CMK (cell line): Measurements from ENCODE around the gene TRIM27.
"Not testable (repeated sequence)": the region's sequence is repeated elsewhere in the genome, so short reads cannot be mapped to it uniquely, and the experiment has no call there.

Experiments used
- DNase-seq: peaks from one replicate; pipeline ENCODE4 v3.0.0-alpha.2; 2010; ENCODE audit warnings: low read depth

TRIM27 gene

GRCh38 chr6:28941684-28942448 is 18.1 kb upstream of the TRIM27 start:
- peak; percentile 49 for DNase-seq

DNA sequence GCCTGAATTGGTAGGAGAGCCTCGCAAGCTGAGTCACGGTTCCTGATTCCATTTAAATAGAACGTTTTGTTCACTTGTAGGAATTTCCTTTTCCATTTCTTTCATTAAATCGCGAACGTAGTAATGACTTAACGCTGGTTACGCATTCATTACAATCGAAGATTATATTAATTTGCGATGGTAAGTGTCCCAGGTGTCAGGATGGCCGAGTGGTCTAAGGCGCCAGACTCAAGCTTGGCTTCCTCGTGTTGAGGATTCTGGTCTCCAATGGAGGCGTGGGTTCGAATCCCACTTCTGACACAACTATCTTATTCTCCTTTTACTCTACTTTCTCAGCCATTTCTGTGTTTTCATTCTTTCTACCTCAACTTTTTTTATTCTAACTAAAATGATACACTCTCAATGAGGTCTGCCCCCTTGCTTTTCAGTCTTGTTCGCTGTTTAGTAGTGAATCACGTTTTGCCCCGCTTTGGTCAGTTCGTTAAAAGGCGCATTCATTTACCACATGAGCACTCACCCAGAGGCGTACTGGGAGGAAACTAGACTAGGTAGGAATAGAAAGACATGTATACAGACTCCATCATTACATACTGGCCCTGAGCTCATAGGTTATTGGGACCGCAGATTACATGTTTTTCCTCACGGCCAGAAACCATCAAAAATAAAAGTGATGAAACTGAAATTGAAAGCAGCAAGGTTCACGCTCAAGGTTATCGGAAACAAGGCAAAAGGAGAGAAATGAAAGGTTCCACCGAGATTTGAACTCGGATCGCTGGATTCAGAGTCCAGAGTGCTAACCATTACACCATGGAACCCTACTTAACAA is 17.3 kb upstream of the TRIM27 start:
- DNase-seq, result peak; percentile 78

- DNase-seq, result no peak
Observed at GRCh38 chr6:28940294-28940857, 16.6 kb upstream of the TRIM27 start.

GRCh38 chr6:28933069-28933468 is 9.3 kb upstream of the TRIM27 start:
- DNase-seq, result no peak

DNA sequence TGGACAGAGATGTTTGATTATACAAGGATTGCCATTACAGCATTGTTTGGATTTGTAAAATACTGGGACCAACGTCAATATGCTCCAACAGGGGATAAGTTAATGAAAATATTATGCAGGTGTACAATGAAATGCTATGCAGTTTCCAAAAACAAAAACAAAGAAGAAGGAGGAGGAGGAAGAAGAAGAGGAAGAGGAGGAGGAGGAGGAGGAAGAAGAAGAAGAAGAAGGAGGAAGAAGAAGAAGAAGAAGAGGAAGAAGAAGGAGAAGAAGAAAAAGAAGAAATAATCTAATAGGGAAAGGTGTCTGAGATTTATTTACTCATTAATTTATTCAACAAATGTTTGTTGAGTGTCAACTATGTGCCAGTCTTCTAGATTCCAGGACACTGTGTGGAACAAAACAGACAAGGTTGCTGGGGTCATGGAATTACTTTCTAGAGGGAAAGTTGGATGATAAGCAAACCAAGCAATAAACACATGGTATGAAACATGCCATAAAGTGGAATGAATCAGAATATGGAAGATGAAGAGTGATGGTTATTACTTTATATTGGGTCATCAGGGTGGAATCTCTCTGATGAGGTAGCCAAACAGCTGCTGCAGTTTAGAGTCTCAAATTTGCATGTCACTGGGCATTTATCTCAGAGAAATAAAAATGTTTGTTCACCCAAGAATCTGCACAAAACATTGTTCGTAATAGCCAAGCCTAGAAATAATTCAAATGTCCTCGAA is 6.3 kb upstream of the TRIM27 start:
- no peak for DNase-seq

DNA sequence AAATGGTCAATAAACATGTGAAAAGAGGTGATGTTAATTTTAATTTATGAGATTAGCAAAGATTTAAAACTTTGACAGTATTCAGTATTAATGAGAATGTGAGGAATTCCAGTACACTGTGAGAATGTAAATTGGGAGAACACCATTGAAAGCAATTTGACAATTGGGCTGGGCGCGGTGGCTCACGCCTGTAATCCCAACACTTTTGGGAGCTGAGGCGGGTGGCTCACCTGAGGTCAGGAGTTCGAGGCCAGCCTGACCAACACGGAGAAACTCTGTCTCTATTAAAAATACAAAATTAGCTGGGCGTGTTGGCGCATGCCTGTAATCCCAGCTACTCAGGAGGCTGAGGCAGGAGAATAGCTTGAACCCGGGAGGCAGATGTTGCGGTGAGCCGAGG is 5.6 kb upstream of the TRIM27 start:
- not testable (repeated sequence) for DNase-seq

- DNase-seq, result no peak
Observed at GRCh38 chr6:28927846-28928245, 4.1 kb upstream of the TRIM27 start.

- peak; percentile 36 for DNase-seq
Observed at GRCh38 chr6:28922821-28923317, 916 bp downstream of the TRIM27 start.

DNA sequence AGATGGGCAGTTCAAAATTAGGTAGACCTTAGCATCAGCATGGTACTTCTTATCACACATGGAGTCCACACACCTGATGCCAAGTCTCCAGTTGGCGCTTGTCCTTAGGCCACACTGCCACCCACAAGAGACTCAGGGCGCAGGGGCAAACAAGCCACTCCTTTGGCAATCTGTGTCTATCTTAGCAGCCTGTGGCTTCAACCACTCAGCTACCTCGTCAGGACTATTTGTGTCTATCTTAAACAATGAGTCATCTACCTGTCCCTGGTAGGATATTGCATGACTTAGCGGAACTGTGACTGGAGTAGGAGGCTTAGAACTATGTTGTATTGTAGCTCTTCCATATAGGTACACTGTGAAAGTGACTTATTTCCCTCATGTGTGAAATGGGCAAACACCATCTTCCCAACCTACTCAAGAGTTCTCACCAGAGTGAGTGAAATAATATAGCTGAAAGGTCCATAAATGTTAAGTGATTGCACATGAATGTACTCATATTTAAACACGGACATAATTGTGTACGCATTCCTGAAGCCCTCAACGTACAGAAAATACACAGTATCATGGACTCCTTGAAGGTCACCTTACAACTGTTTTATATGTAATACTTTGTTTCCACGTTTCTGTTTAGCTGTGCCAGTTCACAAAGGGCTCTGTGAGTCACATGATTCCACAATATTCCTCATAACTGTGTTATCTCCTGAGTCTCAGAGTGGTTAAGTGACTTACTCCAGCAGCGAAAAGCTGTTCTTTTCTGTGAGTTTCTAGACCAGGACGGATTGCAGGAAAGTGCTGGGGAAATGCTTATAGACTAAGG is 1.6 kb downstream of the TRIM27 start:
- DNase-seq, result no peak

GRCh38 chr6:28920281-28920680 is 3.5 kb downstream of the TRIM27 start:
- DNase-seq, result no peak

DNA sequence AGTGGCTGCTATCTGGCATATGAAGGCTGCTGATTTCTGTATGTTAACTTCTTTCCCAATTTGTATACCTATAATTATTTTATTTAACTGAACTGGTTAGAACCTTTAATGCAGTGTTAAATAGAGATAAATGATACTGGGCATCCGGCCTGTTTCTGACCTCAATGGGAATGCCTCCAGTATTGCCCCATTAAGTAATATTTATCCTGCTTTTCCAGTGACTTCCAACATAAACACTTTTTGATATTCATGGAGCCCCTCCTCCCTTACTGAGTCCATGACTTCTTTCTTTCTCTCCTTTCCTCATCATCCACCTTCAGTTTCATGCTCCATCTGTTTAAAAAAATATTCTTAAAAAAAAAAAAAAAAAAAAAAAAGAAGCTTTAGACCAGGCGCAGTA is 8.8 kb downstream of the TRIM27 start:
- DNase-seq, result no peak

DNA sequence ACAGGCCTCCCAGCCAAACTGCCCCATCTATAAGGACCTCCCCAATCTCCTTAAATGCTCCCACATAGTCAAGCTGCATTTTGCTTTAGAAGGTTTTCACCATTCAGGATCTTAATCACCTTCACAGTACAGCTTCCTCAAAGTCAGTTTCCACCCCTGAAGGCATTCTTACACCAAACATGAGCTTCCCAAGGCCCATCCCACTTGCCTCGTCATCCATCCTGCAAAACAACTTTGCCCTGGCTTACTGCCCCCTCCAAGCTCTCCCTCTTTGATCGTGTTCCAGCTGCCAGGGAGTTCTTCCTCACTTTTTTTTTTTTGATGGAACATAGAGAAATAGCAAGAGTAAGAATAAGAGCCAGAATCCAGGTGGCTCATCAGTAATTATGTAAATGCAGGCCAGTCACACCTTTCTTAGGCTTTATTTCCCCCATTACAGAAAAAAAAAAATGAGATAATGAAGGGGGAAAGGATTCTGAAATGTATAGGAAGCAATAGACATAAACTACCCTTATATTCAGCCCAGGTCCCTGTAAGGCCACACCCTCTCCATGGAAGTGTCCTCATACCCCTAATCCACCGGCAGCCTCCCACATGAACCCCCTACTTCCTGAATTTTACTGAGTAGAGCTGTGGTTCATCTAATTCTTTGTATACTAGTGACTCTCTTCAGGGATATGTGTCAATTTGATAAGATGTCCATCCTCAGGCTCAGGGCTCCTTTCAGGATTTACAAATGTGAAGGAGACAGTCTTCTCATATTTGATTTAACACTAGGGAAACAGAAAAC is 12.7 kb downstream of the TRIM27 start:
- DNase-seq, result no peak

- DNase-seq, result no peak
Observed at GRCh38 chr6:28907394-28907793, 16.4 kb downstream of the TRIM27 start.

DNA sequence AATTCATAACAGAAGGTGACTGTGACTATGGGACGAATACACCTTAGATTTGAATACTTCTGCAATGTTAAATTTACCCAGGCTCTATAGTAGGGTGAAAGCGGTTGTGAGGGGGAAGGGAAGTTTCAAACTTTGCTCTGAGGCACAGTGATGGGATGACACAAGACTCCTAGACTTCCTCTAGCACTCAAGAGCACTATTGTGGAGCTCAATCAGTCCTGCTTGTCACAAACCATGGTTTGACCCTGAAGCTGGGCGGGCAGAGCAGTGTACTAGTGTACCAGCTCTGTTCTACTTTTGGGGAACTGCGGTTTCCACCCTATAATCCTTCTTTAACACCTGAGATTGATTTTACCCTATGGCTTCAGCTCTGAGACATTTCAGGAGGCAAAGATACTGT is 17.1 kb downstream of the TRIM27 start:
- no peak for DNase-seq

DNA sequence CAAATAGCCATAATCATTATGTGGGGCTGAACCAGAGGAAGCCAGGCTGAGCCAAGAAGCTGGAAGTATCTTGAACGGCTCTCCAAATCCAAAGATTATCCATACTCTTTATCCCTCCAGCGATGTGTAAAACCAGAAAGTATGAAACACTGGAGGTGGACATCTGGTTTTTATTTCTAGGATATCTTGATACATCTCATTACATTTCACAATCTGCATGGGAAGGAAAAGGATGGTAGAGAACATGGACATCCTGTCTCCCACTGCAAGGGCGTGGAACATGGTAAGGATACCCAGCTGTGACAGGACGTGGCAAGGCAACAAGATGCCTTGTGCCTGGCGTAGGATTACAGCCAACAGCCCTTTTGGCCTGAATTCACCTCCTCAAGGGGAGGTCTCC is 20.1 kb downstream of the TRIM27 start:
- DNase-seq, result no peak

DNA sequence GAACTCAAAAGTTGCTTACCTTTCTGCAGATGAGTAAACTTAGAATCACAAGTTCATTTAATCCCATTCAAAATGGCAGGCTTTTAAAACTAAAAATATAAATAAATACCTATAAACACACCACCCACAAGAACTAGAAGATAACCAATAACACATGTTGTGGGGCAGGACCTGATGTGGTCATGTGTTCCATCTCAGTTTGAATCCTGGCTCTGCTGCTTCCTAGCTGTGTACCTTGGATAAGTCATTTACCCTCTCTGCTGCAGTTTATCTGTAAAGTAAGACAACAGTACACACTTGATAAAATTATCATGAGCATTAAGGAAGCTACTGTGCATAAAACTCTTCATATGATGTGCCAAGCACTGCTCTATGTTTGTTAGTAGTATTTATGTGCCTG is 22.0 kb downstream of the TRIM27 start:
- no peak for DNase-seq

DNA sequence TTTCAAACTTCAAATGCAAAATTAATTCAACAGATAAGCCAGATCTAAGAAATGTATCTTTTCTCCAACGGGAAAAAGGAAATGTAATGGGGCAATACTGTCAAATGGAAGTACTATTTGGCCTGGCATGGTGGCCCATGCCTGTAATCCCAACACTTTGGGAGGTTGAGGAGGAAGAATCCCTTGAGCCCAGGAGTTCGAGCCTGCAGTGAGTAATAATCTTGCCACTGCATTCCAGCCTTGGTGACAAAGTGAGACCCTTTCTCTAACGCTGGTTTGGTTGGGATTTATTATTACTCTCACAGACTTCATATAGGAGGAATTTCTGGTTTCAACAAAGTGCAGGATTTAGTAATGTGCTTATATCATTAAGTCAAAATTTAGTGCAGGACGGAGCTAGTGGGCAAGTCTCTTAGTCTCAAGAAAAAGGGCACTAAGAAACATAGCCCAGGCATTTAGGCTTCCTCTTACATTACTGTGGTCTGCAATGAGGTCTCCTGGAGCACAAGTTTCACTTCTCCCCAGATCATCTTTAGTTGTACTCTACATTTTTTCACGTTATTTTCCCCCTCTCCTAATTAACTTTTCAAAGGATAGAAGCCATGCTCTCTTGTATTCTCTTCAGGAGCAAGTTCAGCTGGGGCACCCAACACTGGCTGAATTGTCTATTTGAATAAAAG is 23.1 kb downstream of the TRIM27 start:
- DNase-seq, result no peak

DNA sequence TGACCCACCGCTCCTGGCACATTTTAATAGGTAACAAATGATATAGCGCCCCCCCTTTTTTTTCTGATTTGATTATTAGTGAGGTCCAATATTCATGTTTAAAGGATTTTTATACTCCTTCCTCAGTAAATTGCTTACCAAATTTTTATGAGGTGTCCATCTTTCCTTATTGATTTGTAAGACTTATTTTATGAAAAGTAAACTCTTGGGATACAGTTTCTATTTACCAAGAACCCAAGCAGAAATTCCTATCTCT is 25.1 kb downstream of the TRIM27 start:
- no peak for DNase-seq

- DNase-seq, result no peak
Observed at GRCh38 chr6:28897369-28897745, 26.4 kb downstream of the TRIM27 start.
